ENCODE results near the gene TNRC6C. TPM values are rescaled to one million over a fixed set of nuclear protein-coding genes. Genes with fewer than 3 reads are reported as not detected.

TNRC6C gene
- total and polyA plus RNA-seq, 2 of the 13 experiments (the other 11 are each of a cell fraction or from before 2014, with no cell fraction given) = 0.66 to 4.9 TPM

GRCh38 chr17:78137392-78138203 lies 179.1 kb downstream of the TNRC6C start (continued):
- TF ChIP-seq, protein P1, sequence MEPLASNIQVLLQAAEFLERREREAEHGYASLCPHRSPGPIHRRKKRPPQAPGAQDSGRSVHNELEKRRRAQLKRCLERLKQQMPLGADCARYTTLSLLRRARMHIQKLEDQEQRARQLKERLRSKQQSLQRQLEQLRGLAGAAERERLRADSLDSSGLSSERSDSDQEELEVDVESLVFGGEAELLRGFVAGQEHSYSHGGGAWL (CRISPR knock-in tag; IDR thresholded peaks at IDR 0.05) = no peak
- TF ChIP-seq, protein P2, sequence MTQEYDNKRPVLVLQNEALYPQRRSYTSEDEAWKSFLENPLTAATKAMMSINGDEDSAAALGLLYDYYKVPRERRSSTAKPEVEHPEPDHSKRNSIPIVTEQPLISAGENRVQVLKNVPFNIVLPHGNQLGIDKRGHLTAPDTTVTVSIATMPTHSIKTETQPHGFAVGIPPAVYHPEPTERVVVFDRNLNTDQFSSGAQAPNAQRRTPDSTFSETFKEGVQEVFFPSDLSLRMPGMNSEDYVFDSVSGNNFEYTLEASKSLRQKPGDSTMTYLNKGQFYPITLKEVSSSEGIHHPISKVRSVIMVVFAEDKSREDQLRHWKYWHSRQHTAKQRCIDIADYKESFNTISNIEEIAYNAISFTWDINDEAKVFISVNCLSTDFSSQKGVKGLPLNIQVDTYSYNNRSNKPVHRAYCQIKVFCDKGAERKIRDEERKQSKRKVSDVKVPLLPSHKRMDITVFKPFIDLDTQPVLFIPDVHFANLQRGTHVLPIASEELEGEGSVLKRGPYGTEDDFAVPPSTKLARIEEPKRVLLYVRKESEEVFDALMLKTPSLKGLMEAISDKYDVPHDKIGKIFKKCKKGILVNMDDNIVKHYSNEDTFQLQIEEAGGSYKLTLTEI (CRISPR knock-in tag; conservative IDR thresholded peaks at IDR 0.05) = no peak
- TF ChIP-seq ZNF550 (CRISPR knock-in tag; IDR thresholded peaks at IDR 0.05; ENCODE audit: borderline replicate concordance) (no peak; the same call in 1 of the 2 replicates), ZNF670 (CRISPR knock-in tag; IDR thresholded peaks at IDR 0.05; ENCODE audit: borderline replicate concordance) (peak; percentile 73; the same call in 1 of the 2 replicates), SMYD3 (CRISPR knock-in tag; IDR thresholded peaks at IDR 0.05) (no peak), ZNF317 (CRISPR knock-in tag; IDR thresholded peaks at IDR 0.05) (0 out of 2 replicates have a peak, but pooled peaks have one; percentile 50), ZNF570 (CRISPR knock-in tag; IDR thresholded peaks at IDR 0.05; ENCODE audit: borderline replicate concordance) (no peak), KLF11 (CRISPR knock-in tag; IDR thresholded peaks at IDR 0.05) (no peak), ZNF264 (CRISPR knock-in tag; IDR thresholded peaks at IDR 0.05) (no peak), AGO2 (optimal IDR thresholded peaks at IDR 0.05; ENCODE audit: low read depth, low read length) (no peak), FOXC1 (CRISPR knock-in tag; IDR thresholded peaks at IDR 0.05; ENCODE audit: borderline replicate concordance) (no peak), SAP130 (CRISPR knock-in tag; IDR thresholded peaks at IDR 0.05; ENCODE audit: low read depth) (peak; percentile 37), ZNF326 (CRISPR knock-in tag; IDR thresholded peaks at IDR 0.05; ENCODE audit: borderline replicate concordance) (0 out of 2 replicates have a peak, but pooled peaks have one; percentile 59), PHF8 (CRISPR knock-in tag; IDR thresholded peaks at IDR 0.05) (no peak), ZBTB4 (CRISPR knock-in tag; IDR thresholded peaks at IDR 0.05; ENCODE audit: borderline replicate concordance) (no peak), BRD4 (CRISPR knock-in tag; IDR thresholded peaks at IDR 0.05) (no peak), ZNF275 (CRISPR knock-in tag; IDR thresholded peaks at IDR 0.05; ENCODE audit: borderline replicate concordance) (no peak), ZNF564 (CRISPR knock-in tag; IDR thresholded peaks at IDR 0.05) (no peak), SP1 (IDR thresholded peaks at IDR 0.05) (no peak), SP1 (CRISPR knock-in tag; IDR thresholded peaks at IDR 0.05) (no peak), ZNF780A (CRISPR knock-in tag; IDR thresholded peaks at IDR 0.05) (0 out of 2 replicates have a peak, but pooled peaks have one; percentile 77), ZNF580 (CRISPR knock-in tag; IDR thresholded peaks at IDR 0.05; ENCODE audit: borderline replicate concordance, low read depth) (no peak)
